Ecto neural progenitor cell (in vitro differentiated cells): ENCODE results near the gene BTBD18.

Experiments used
- DNase-seq: peaks from one replicate; pipeline ENCODE4 v3.0.0-alpha.2; 2018; ENCODE audit warnings: low spot score

Gene BTBD18

GRCh38 chr11:57751676-57752253 lies at the start of gene BTBD18:
Gene BTBD18, minus strand, starts transcription at chr11:57751819. Its CDS starts 631 bp downstream, at chr11:57751188.
- DNase-seq = no peak

- DNase-seq = no peak
Observed at GRCh38 chr11:57801183-57801485, 49.5 kb upstream of the BTBD18 start.

GRCh38 chr11:57800444-57801182 lies 49.0 kb upstream of the BTBD18 start:
- DNase-seq = no peak

- no peak for DNase-seq
Observed at GRCh38 chr11:57798905-57799559, 47.4 kb upstream of the BTBD18 start.

GRCh38 chr11:57793351-57794115 lies 41.9 kb upstream of the BTBD18 start:
- no peak for DNase-seq

GRCh38 chr11:57792870-57793269 lies 41.3 kb upstream of the BTBD18 start:
- DNase-seq = no peak

- DNase-seq = no peak
Observed at GRCh38 chr11:57792060-57792541, 40.5 kb upstream of the BTBD18 start.

GRCh38 chr11:57791321-57792059 lies 39.9 kb upstream of the BTBD18 start:
- no peak for DNase-seq

- DNase-seq = no peak
Observed at GRCh38 chr11:57788703-57789088, 37.1 kb upstream of the BTBD18 start.

- DNase-seq = peak; percentile 56
Observed at GRCh38 chr11:57787920-57788702, 36.5 kb upstream of the BTBD18 start.

- no peak for DNase-seq
Observed at GRCh38 chr11:57787006-57787604, 35.5 kb upstream of the BTBD18 start.

- no peak for DNase-seq
Observed at GRCh38 chr11:57786436-57786835, 34.8 kb upstream of the BTBD18 start.

GRCh38 chr11:57785072-57785471 lies 33.5 kb upstream of the BTBD18 start:
- no peak for DNase-seq

- peak; percentile 61 for DNase-seq
Observed at GRCh38 chr11:57781529-57781943, 29.9 kb upstream of the BTBD18 start.

GRCh38 chr11:57779276-57779675 lies 27.7 kb upstream of the BTBD18 start:
- no peak for DNase-seq

- peak; percentile 84 for DNase-seq
Observed at GRCh38 chr11:57778318-57779037, 26.9 kb upstream of the BTBD18 start.

GRCh38 chr11:57777969-57778317 lies 26.3 kb upstream of the BTBD18 start:
- no peak for DNase-seq

GRCh38 chr11:57776577-57777210 lies 25.1 kb upstream of the BTBD18 start:
- DNase-seq = no peak

- DNase-seq = no peak
Observed at GRCh38 chr11:57776031-57776521, 24.5 kb upstream of the BTBD18 start.
